PC-9 (cell line): ENCODE data around the gene PGAM1. TPM values are rescaled to one million over a fixed set of nuclear protein-coding genes. Genes with fewer than 3 reads are reported as not detected.
A peak's percentile ranks its signal among the peaks of the same experiment; 100 is the strongest.
"Not testable (repeated sequence)": the region's sequence is repeated elsewhere in the genome, so short reads cannot be mapped to it uniquely, and the experiment has no call there.

Source experiments
- BruUV-seq: library from RNA; stranded (reverse); fragments of 400-500 nt; replicated peaks from 2 replicates; lab custom pipeline; 2021; lab: Mats Ljungman, UMichigan
- CTCF ChIA-PET: fragments of 300-600 bp; sonication (Branson Sonifier 250); formaldehyde crosslinking; loops from one replicate; lab custom pipeline; 2022; ENCODE audit warnings: antibody characterized with exemption; lab: Charles Lee
- POLR2A ChIA-PET: fragments of 300-600 bp; sonication (Branson Sonifier 250); formaldehyde crosslinking; loops from one replicate; lab custom pipeline; 2022; ENCODE audit warnings: antibody characterized with exemption; ENCODE audit not compliant: unreplicated experiment; lab: Charles Lee
- DNase-seq, 2 experiments: peaks; one replicate each; pipeline versions ENCODE4 v3.0.0 to v3.0.0-alpha.2; 2015 to 2022; ENCODE audit warnings: mixed read lengths in 1 of 2
- H2AFZ ChIP-seq: fragments of 200-600 bp; sonication (generic); 2 replicates; pipeline ENCODE4 v1.8.1; 2017; ENCODE audit warnings: antibody characterized with exemption
- H3F3A ChIP-seq: fragments of 200-600 bp; sonication (generic); 2 replicates; pipeline ENCODE4 v1.8.1; 2017; ENCODE audit warnings: antibody characterized with exemption, mild to moderate bottlenecking, low read depth; ENCODE audit not compliant: insufficient read depth
- H3K27ac ChIP-seq: fragments of 200-600 bp; sonication (generic); 2 replicates; pipeline ENCODE4 v1.6.1; 2016; ENCODE audit warnings: mixed run types
- H3K27me3 ChIP-seq: fragments of 200-600 bp; sonication (generic); 2 replicates; pipeline ENCODE4 v1.6.1; 2016; ENCODE audit warnings: low read depth, mixed run types; ENCODE audit not compliant: insufficient read depth
- H3K36me3 ChIP-seq: fragments of 200-600 bp; sonication (generic); 2 replicates; pipeline ENCODE4 v1.6.1; 2016; ENCODE audit warnings: low read depth, mixed run types
- H3K4me1 ChIP-seq: fragments of 200-600 bp; sonication (generic); replicated peaks from 2 replicates; pipeline ENCODE4 v1.6.1; 2016; ENCODE audit warnings: mixed run types; ENCODE audit not compliant: insufficient read depth
- H3K4me2 ChIP-seq: fragments of 200-600 bp; sonication (generic); 2 replicates; pipeline ENCODE4 v1.6.1; 2017; ENCODE audit warnings: mixed run types
- H3K4me3 ChIP-seq: fragments of 200-600 bp; sonication (generic); 2 replicates; pipeline ENCODE4 v1.6.1; 2016; ENCODE audit warnings: mixed run types
- H3K79me2 ChIP-seq: fragments of 200-600 bp; sonication (generic); 2 replicates; pipeline ENCODE4 v1.6.1; 2017; ENCODE audit warnings: low read depth, mixed run types
- H3K9me2 ChIP-seq: fragments of 200-600 bp; sonication (generic); 2 replicates; pipeline ENCODE4 v1.8.1; 2017; ENCODE audit warnings: mild to moderate bottlenecking; ENCODE audit not compliant: insufficient read depth
- H3K9me3 ChIP-seq: fragments of 200-600 bp; sonication (generic); 2 replicates; pipeline ENCODE4 v1.8.1; 2016; ENCODE audit warnings: low read depth; ENCODE audit not compliant: insufficient read depth
- H4K20me1 ChIP-seq: fragments of 200-600 bp; sonication (generic); 2 replicates; pipeline ENCODE4 v1.8.1; 2017; ENCODE audit not compliant: insufficient read depth
- EZH2 ChIP-seq: fragments of 200-600 bp; sonication (generic); IDR thresholded peaks from 2 replicates; pipeline ENCODE4 v1.8.0; 2017; ENCODE audit warnings: antibody characterized with exemption, low read depth
- intact Hi-C: fragments of 100-400 bp; cut with micrococcal nuclease; formaldehyde crosslinking; loops from one replicate; pipeline ENCODE4 v1.10.0; 2022; ENCODE audit not compliant: unreplicated experiment
- total RNA-seq: library from RNA; stranded (reverse); gene quantifications from 2 replicates; pipeline ENCODE4 v1.2.3, GENCODE V29; 2021
- TF ChIP-seq, protein P1 (sequence below): fragments of 200-600 bp; sonication (generic); conservative IDR thresholded peaks from 2 replicates; pipeline ENCODE4 v1.6.1; 2017; ENCODE audit warnings: mixed run types, antibody characterized with exemption, mild to moderate bottlenecking, moderate library complexity

Gene PGAM1
- total RNA-seq, 1 experiment from 2014 or later: 243 TPM

DNA sequence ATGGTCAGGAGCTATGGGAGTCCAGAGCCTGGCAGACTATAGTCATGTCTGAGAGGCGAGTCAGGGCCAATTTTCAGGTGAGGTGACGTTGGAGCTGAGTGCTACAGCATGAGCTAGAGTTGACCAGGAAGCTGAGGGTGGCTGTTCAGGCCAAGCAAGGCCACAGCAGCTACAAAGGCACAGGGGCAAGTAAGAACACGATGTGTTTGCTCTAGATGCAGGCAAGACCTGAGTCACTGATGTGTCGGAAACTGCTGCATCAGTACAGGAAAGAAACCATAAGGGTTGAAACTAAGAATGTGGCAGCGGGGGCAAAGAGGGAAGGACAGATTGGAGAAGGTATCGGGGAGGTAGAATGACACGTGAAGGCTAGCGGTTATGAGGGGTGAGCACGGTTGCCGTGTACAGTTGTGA is 13.1 kb upstream of the PGAM1 start:
- BruUV-seq: no TSS peak
- Histone ChIP-seq H3K9me2 (no peaks in the 10 kb centered on the region), H3K4me3 (no peak overlapping the region), H4K20me1 (no peaks in the 10 kb centered on the region), H2AFZ (no peak overlapping the region), H3K27me3 (no peaks in the 10 kb centered on the region), H3F3A (peaks cover 23% of the 10 kb centered on the region), H3K4me1 (peaks cover 10% of the 10 kb centered on the region), H3K4me2 (no peak overlapping the region), H3K79me2 (no peaks in the 10 kb centered on the region), H3K9me3 (no peaks in the 10 kb centered on the region), H3K36me3 (no peaks in the 10 kb centered on the region), H3K27ac (peak overlapping the region; percentile 50)
- ChIA-PET POLR2A (interaction anchor here (0.5 to 0.6 kb wide), 2 partner anchors 44 to 120 kb away, joined by 9 to 10 read pairs; partner anchors contain the start of gene ARHGAP19), CTCF (no interaction called here)
- no peak for TF ChIP-seq EZH2
- TF ChIP-seq, protein P1, sequence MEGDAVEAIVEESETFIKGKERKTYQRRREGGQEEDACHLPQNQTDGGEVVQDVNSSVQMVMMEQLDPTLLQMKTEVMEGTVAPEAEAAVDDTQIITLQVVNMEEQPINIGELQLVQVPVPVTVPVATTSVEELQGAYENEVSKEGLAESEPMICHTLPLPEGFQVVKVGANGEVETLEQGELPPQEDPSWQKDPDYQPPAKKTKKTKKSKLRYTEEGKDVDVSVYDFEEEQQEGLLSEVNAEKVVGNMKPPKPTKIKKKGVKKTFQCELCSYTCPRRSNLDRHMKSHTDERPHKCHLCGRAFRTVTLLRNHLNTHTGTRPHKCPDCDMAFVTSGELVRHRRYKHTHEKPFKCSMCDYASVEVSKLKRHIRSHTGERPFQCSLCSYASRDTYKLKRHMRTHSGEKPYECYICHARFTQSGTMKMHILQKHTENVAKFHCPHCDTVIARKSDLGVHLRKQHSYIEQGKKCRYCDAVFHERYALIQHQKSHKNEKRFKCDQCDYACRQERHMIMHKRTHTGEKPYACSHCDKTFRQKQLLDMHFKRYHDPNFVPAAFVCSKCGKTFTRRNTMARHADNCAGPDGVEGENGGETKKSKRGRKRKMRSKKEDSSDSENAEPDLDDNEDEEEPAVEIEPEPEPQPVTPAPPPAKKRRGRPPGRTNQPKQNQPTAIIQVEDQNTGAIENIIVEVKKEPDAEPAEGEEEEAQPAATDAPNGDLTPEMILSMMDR: no peak
- intact Hi-C loops: no loop called here
- peak; percentile 47 to 81 for DNase-seq

DNA sequence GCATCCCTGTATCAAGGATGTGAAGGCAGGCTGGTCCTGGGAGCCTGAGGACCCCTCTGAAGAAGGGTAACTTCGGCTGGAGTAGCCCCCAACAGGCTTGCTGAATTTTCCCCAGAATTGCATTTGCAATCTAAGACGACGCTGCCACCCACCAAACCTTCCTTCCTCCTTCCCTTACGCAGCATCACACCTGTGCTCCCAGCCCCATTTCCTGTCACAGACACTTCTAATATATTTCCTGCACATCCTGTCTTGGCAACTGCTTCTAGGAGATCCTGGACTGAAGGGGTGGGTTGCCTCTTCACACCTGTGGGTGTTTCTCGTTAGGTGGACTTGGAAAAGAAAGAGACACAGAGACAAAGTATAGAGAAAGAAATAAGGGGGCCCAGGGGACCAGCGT is 9.4 kb upstream of the PGAM1 start:
- Histone ChIP-seq H3K9me3 (no peaks in the 10 kb centered on the region), H3K9me2 (no peaks in the 10 kb centered on the region), H2AFZ (no peak overlapping the region), H4K20me1 (no peaks in the 10 kb centered on the region), H3K27ac (no peak overlapping the region), H3K36me3 (no peaks in the 10 kb centered on the region), H3K4me2 (no peak overlapping the region), H3K4me1 (no peaks in the 10 kb centered on the region; the same call in 1 of the 2 replicates), H3F3A (0 out of 2 replicates have a peak, but pooled peaks cover 4% of the 10 kb centered on the region), H3K27me3 (no peaks in the 10 kb centered on the region), H3K4me3 (no peak overlapping the region), H3K79me2 (no peaks in the 10 kb centered on the region)
- ChIA-PET CTCF (no interaction called here), POLR2A (no interaction called here)
- DNase-seq: no peak
- BruUV-seq: no TSS peak
- TF ChIP-seq, protein P1: no peak
- TF ChIP-seq EZH2: no peak
- intact Hi-C loops: no loop called here

DNA sequence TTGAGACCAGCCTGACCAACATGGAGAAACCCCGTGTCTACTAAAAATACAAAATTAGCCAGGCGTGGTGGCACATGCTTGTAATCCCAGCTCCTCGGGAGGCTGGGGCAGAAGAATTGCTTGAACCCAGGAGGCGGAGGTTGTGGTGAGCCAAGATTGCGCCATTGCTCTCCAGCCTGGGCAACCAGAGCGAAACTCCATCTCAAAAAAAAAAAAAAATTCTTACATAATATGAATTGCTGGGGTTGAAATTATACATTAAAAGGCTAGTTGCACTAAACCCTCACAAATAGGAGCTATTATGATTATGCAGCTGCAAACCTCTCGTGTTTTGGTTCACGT is 2.3 kb upstream of the PGAM1 start:
- H3K4me2 ChIP-seq, H2AFZ ChIP-seq, H3K27ac ChIP-seq, H3K4me3 ChIP-seq, POLR2A ChIA-PET, DNase-seq, H3K36me3 ChIP-seq, H3K9me2 ChIP-seq, H3K27me3 ChIP-seq, CTCF ChIA-PET, BruUV-seq, H3K9me3 ChIP-seq, intact Hi-C loops: not testable (repeated sequence)
- Histone ChIP-seq H3F3A (peaks cover 11% of the 10 kb centered on the region; the same call in 1 of the 2 replicates), H3K4me1 (peaks cover 12% of the 10 kb centered on the region), H3K79me2 (peaks cover 26% of the 10 kb centered on the region), H4K20me1 (peaks cover 10% of the 10 kb centered on the region)
